Cerebellar cortex (tissue), 1 donor: Measurements from ENCODE around the gene MCMBP.
"Not testable (repeated sequence)": the region's sequence is repeated elsewhere in the genome, so short reads cannot be mapped to it uniquely, and the experiment has no call there.

Experiments used
- DNase-seq: peaks from one replicate; pipeline ENCODE4 v3.0.0-alpha.2; 2015; ENCODE audit warnings: low spot score

Gene MCMBP

GRCh38 chr10:119830851-119831250, 41.8 kb downstream of the MCMBP start:
- DNase-seq: no peak

GRCh38 chr10:119829429-119829828, 43.2 kb downstream of the MCMBP start:
- DNase-seq: no peak

GRCh38 chr10:119827430-119827829, 45.2 kb downstream of the MCMBP start:
- DNase-seq: no peak

- DNase-seq: no peak
Observed at GRCh38 chr10:119826771-119827170, 45.9 kb downstream of the MCMBP start.

GRCh38 chr10:119824299-119824698, 48.3 kb downstream of the MCMBP start:
- no peak for DNase-seq

- no peak for DNase-seq
Observed at GRCh38 chr10:119821182-119821581, 51.5 kb downstream of the MCMBP start.

- DNase-seq: peak; percentile 47
Observed at GRCh38 chr10:119818889-119819270, 53.8 kb downstream of the MCMBP start.

- peak; percentile 55 for DNase-seq
Observed at GRCh38 chr10:119817991-119818888, 54.4 kb downstream of the MCMBP start.

GRCh38 chr10:119815671-119816070, 57.0 kb downstream of the MCMBP start:
- no peak for DNase-seq

GRCh38 chr10:119812684-119813083, 60.0 kb downstream of the MCMBP start:
- DNase-seq: no peak

- no peak for DNase-seq
Observed at GRCh38 chr10:119811122-119811521, 61.5 kb downstream of the MCMBP start.

- no peak for DNase-seq
Observed at GRCh38 chr10:119807960-119808697, 64.5 kb downstream of the MCMBP start.

GRCh38 chr10:119806334-119807130, 66.1 kb downstream of the MCMBP start:
- DNase-seq: no peak

GRCh38 chr10:119805702-119806230, 66.9 kb downstream of the MCMBP start:
- no peak for DNase-seq

GRCh38 chr10:119803264-119803663, 69.4 kb downstream of the MCMBP start:
- no peak for DNase-seq

- no peak for DNase-seq
Observed at GRCh38 chr10:119801998-119802538, 70.6 kb downstream of the MCMBP start.

GRCh38 chr10:119801176-119801575, 71.5 kb downstream of the MCMBP start:
- no peak for DNase-seq

- DNase-seq: no peak
Observed at GRCh38 chr10:119796039-119796438, 76.6 kb downstream of the MCMBP start.

GRCh38 chr10:119795101-119795500, 77.5 kb downstream of the MCMBP start:
- not testable (repeated sequence) for DNase-seq

- DNase-seq: no peak
Observed at GRCh38 chr10:119786117-119786769, 86.4 kb downstream of the MCMBP start.

GRCh38 chr10:119784340-119785067, 88.1 kb downstream of the MCMBP start:
- DNase-seq: no peak
